Measurements from ENCODE around the gene SGK1.
A peak's percentile ranks its signal among the peaks of the same experiment; 100 is the strongest.

Gene SGK1

GRCh38 chr6:134178161-134179044, 139.5 kb downstream of the SGK1 start:
- no peak overlapping the region for H3K9ac ChIP-seq
- no peaks in the 10 kb centered on the region for H3K36me3 ChIP-seq (ENCODE audit: insufficient read depth)
- peak overlapping the region; percentile 58; the same call in 1 of the 2 replicates for H2AFZ ChIP-seq (ENCODE audit: low read depth)
- peaks cover 19% of the 10 kb centered on the region for H3K4me1 ChIP-seq (ENCODE audit: low read depth, poor library complexity, severe bottlenecking)
- no peaks in the 10 kb centered on the region for H4K20me1 ChIP-seq (ENCODE audit: insufficient read depth)
- H3K4me2 ChIP-seq = peak overlapping the region; percentile 34; the same call in 1 of the 2 replicates
- H3K79me2 ChIP-seq (ENCODE audit: insufficient read depth, low read depth) = peaks cover 11% of the 10 kb centered on the region; the same call in 1 of the 2 replicates
- no peak overlapping the region for H3K4me3 ChIP-seq (IDR thresholded peaks at IDR 0.05; ENCODE audit: insufficient read depth, low read depth, low read length)
- H3K27me3 ChIP-seq (ENCODE audit: insufficient read depth, low read depth) = no peaks in the 10 kb centered on the region
- H3K27ac ChIP-seq = no peak overlapping the region
- TF ChIP-seq, protein P1, sequence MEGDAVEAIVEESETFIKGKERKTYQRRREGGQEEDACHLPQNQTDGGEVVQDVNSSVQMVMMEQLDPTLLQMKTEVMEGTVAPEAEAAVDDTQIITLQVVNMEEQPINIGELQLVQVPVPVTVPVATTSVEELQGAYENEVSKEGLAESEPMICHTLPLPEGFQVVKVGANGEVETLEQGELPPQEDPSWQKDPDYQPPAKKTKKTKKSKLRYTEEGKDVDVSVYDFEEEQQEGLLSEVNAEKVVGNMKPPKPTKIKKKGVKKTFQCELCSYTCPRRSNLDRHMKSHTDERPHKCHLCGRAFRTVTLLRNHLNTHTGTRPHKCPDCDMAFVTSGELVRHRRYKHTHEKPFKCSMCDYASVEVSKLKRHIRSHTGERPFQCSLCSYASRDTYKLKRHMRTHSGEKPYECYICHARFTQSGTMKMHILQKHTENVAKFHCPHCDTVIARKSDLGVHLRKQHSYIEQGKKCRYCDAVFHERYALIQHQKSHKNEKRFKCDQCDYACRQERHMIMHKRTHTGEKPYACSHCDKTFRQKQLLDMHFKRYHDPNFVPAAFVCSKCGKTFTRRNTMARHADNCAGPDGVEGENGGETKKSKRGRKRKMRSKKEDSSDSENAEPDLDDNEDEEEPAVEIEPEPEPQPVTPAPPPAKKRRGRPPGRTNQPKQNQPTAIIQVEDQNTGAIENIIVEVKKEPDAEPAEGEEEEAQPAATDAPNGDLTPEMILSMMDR (conservative IDR thresholded peaks at IDR 0.05; ENCODE audit: low read depth, low read length) = peak; percentile 63

DNA sequence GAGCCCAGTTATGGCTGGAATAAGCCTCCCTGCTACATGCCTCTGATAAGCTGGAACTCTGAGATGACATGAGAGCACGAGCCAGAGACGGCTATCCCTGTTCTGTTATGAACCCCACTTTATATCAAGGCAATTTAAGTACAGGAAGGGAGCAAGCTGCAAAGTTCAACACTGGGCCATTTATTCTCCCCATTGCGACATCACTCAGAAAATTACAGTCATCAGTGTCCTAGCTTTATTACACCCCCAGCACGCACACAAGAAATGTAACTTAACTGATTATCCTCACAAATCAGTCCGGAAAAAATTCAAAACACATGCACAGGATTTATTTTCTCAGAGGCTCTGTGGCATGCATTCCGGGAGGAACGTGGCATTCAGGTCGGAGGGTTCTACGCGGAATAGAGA, 140.2 kb downstream of the SGK1 start:
- Histone ChIP-seq H2AFZ (ENCODE audit: low read depth) (peak overlapping the region; percentile 58; the same call in 1 of the 2 replicates), H3K4me2 (peak overlapping the region; percentile 34; the same call in 1 of the 2 replicates), H3K4me3 (IDR thresholded peaks at IDR 0.05; ENCODE audit: insufficient read depth, low read depth, low read length) (no peak overlapping the region), H3K9ac (no peak overlapping the region), H3K4me1 (ENCODE audit: low read depth, poor library complexity, severe bottlenecking) (peaks cover 26% of the 10 kb centered on the region), H3K36me3 (ENCODE audit: insufficient read depth) (no peaks in the 10 kb centered on the region), H4K20me1 (ENCODE audit: insufficient read depth) (no peaks in the 10 kb centered on the region), H3K79me2 (ENCODE audit: insufficient read depth, low read depth) (peaks cover 15% of the 10 kb centered on the region; the same call in 1 of the 2 replicates), H3K27ac (no peak overlapping the region), H3K27me3 (ENCODE audit: insufficient read depth, low read depth) (no peaks in the 10 kb centered on the region)
- TF ChIP-seq, protein P1 (conservative IDR thresholded peaks at IDR 0.05; ENCODE audit: low read depth, low read length) = no peak

- H3K27ac ChIP-seq = no peak overlapping the region
- no peaks in the 10 kb centered on the region for H3K27me3 ChIP-seq (ENCODE audit: insufficient read depth, low read depth)
- TF ChIP-seq, protein P1 (conservative IDR thresholded peaks at IDR 0.05; ENCODE audit: low read depth, low read length) = no peak
- H3K79me2 ChIP-seq (ENCODE audit: insufficient read depth, low read depth) = peaks cover 15% of the 10 kb centered on the region; the same call in 1 of the 2 replicates
- H4K20me1 ChIP-seq (ENCODE audit: insufficient read depth) = no peaks in the 10 kb centered on the region
- peaks cover 29% of the 10 kb centered on the region for H3K4me1 ChIP-seq (ENCODE audit: low read depth, poor library complexity, severe bottlenecking)
- H3K4me3 ChIP-seq (IDR thresholded peaks at IDR 0.05; ENCODE audit: insufficient read depth, low read depth, low read length) = no peak overlapping the region
- H3K4me2 ChIP-seq = no peak overlapping the region
- H3K36me3 ChIP-seq (ENCODE audit: insufficient read depth) = no peaks in the 10 kb centered on the region
- H2AFZ ChIP-seq (ENCODE audit: low read depth) = no peak overlapping the region
- H3K9ac ChIP-seq = no peak overlapping the region
Measured at GRCh38 chr6:134177236-134177635, 140.7 kb downstream of the SGK1 start.

GRCh38 chr6:134176264-134176975, 141.5 kb downstream of the SGK1 start:
- peak overlapping the region; percentile 77 for H3K4me2 ChIP-seq
- no peak overlapping the region for H3K27ac ChIP-seq
- TF ChIP-seq, protein P1 (conservative IDR thresholded peaks at IDR 0.05; ENCODE audit: low read depth, low read length) = no peak
- peak overlapping the region; percentile 89; the same call in 1 of the 2 replicates for H2AFZ ChIP-seq (ENCODE audit: low read depth)
- H3K9ac ChIP-seq = no peak overlapping the region
- H3K27me3 ChIP-seq (ENCODE audit: insufficient read depth, low read depth) = no peaks in the 10 kb centered on the region
- H3K36me3 ChIP-seq (ENCODE audit: insufficient read depth) = no peaks in the 10 kb centered on the region
- peaks cover 15% of the 10 kb centered on the region; the same call in 1 of the 2 replicates for H3K79me2 ChIP-seq (ENCODE audit: insufficient read depth, low read depth)
- H3K4me1 ChIP-seq (ENCODE audit: low read depth, poor library complexity, severe bottlenecking) = peaks cover 29% of the 10 kb centered on the region
- H3K4me3 ChIP-seq (IDR thresholded peaks at IDR 0.05; ENCODE audit: insufficient read depth, low read depth, low read length) = no peak overlapping the region
- H4K20me1 ChIP-seq (ENCODE audit: insufficient read depth) = no peaks in the 10 kb centered on the region

Data from KMS-11 (cell line).